BE2C (cell line): ENCODE data around the gene OR2T8.

ENCODE experiments used
- DNase-seq: peaks from one replicate; pipeline ENCODE4 v3.0.0-alpha.2; 2020
- H3K27me3 ChIP-seq: fragments of 250-450 bp; sonication (Bioruptor Pico); 2 replicates; pipeline ENCODE4 v1.5.1; 2020; ENCODE audit warnings: mild to moderate bottlenecking
- H3K36me3 ChIP-seq: fragments of 250-450 bp; sonication (Bioruptor Pico); 2 replicates; pipeline ENCODE4 v1.5.1; 2020; ENCODE audit warnings: mild to moderate bottlenecking
- H3K4me1 ChIP-seq: fragments of 250-450 bp; sonication (Bioruptor Pico); 2 replicates; pipeline ENCODE4 v1.5.1; 2020
- H3K4me3 ChIP-seq: 2 replicates; pipeline ENCODE4 v1.5.1; 2011; ENCODE audit warnings: low read depth, low read length
- H3K9me3 ChIP-seq: fragments of 250-450 bp; sonication (Bioruptor Pico); 2 replicates; pipeline ENCODE4 v1.5.1; 2020
- TF ChIP-seq, protein P1 (sequence below): IDR thresholded peaks from 2 replicates; pipeline ENCODE4 v1.5.1; 2012; ENCODE audit warnings: mild to moderate bottlenecking, low read depth, low read length

Gene OR2T8

GRCh38 chr1:247942624-247943023, 22.6 kb downstream of the OR2T8 start:
- no peak for DNase-seq
- Histone ChIP-seq H3K9me3 (no peaks in the 10 kb centered on the region), H3K4me3 (no peak overlapping the region), H3K4me1 (no peaks in the 10 kb centered on the region), H3K27me3 (no peaks in the 10 kb centered on the region), H3K36me3 (no peaks in the 10 kb centered on the region)
- TF ChIP-seq, protein P1, sequence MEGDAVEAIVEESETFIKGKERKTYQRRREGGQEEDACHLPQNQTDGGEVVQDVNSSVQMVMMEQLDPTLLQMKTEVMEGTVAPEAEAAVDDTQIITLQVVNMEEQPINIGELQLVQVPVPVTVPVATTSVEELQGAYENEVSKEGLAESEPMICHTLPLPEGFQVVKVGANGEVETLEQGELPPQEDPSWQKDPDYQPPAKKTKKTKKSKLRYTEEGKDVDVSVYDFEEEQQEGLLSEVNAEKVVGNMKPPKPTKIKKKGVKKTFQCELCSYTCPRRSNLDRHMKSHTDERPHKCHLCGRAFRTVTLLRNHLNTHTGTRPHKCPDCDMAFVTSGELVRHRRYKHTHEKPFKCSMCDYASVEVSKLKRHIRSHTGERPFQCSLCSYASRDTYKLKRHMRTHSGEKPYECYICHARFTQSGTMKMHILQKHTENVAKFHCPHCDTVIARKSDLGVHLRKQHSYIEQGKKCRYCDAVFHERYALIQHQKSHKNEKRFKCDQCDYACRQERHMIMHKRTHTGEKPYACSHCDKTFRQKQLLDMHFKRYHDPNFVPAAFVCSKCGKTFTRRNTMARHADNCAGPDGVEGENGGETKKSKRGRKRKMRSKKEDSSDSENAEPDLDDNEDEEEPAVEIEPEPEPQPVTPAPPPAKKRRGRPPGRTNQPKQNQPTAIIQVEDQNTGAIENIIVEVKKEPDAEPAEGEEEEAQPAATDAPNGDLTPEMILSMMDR, result no peak

GRCh38 chr1:247948558-247948957, 28.5 kb downstream of the OR2T8 start, which contains the start of gene OR2L8:
OR2L8 (plus strand) TSS chr1:247948858; CDS start chr1:247948858, 0 bp downstream.
- H3K4me1 ChIP-seq, result no peaks in the 10 kb centered on the region
- H3K36me3 ChIP-seq, result no peaks in the 10 kb centered on the region
- H3K9me3 ChIP-seq, result no peaks in the 10 kb centered on the region
- no peak within 1 kb of the TSS for H3K4me3 ChIP-seq
- TF ChIP-seq, protein P1, result no peak
- no peaks in the 10 kb centered on the region for H3K27me3 ChIP-seq
- DNase-seq, result no peak

GRCh38 chr1:247953408-247953807, 33.4 kb downstream of the OR2T8 start:
- Histone ChIP-seq H3K27me3 (no peaks in the 10 kb centered on the region), H3K9me3 (no peaks in the 10 kb centered on the region), H3K4me3 (no peak overlapping the region), H3K36me3 (no peaks in the 10 kb centered on the region), H3K4me1 (no peaks in the 10 kb centered on the region)
- TF ChIP-seq, protein P1, result no peak
- DNase-seq, result no peak

DNA sequence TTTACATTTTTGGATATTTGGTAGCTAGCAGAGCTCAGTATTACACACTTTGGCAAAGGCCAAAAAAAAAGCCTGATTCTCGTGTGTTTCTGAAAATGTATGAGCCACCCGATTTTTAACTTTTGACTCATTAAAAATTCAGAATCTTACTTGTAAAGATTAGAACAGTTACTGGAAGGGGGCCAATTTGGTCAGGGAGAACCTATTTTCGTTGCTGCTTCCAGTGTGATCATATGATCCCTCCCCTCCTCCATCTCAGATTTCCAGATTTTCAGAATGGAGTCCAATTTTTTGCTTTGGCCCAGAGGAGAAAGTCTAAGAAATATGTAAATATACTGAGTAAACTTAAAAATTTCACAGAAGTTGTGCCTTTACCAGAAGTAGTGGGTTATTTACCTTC, 41.7 kb downstream of the OR2T8 start:
- Histone ChIP-seq H3K9me3 (no peaks in the 10 kb centered on the region), H3K27me3 (no peaks in the 10 kb centered on the region), H3K36me3 (no peaks in the 10 kb centered on the region), H3K4me3 (no peak overlapping the region), H3K4me1 (no peaks in the 10 kb centered on the region)
- TF ChIP-seq, protein P1, result no peak
- DNase-seq, result no peak

GRCh38 chr1:247962911-247963588, 43.0 kb downstream of the OR2T8 start:
- Histone ChIP-seq H3K4me3 (no peak overlapping the region), H3K36me3 (no peaks in the 10 kb centered on the region), H3K27me3 (no peaks in the 10 kb centered on the region), H3K4me1 (no peaks in the 10 kb centered on the region), H3K9me3 (no peaks in the 10 kb centered on the region)
- DNase-seq, result no peak
- TF ChIP-seq, protein P1, result no peak

DNA sequence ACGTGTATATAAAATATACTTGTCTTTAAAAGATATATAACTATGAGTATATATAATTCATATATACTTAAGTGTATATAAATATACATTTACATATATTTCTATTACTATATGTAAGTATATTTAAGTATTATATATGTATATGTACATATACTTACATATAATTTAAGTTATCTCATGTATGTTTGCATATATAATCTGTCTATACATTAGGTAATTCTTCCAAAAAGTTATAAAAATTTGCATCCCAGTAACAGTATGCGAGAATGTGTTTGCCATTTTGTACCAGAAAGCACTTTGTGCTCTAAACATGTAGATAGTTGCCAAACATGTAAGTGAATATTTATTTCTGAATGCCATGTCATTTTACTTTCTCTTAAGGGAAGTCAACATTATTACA, 44.9 kb downstream of the OR2T8 start, which contains the start of gene OR2AK2:
Gene OR2AK2 (plus strand): TSS at position 301 of the 400 bp plus-strand sequence. CDS start 144 bp downstream, outside the sequence.
- DNase-seq, result no peak
- Histone ChIP-seq H3K36me3 (no peaks in the 10 kb centered on the region), H3K4me3 (no peak within 1 kb of the TSS), H3K4me1 (no peaks in the 10 kb centered on the region), H3K9me3 (no peaks in the 10 kb centered on the region), H3K27me3 (no peaks in the 10 kb centered on the region)
- TF ChIP-seq, protein P1, result no peak
